NCI-H1930 (cell line): Measurements from ENCODE around the gene ST6GALNAC1.

Experiments used
- DNase-seq, 2 experiments: peaks; one replicate each; lab custom pipeline; 2025; lab: John Stamatoyannopoulos, UW

Gene ST6GALNAC1, protein sequence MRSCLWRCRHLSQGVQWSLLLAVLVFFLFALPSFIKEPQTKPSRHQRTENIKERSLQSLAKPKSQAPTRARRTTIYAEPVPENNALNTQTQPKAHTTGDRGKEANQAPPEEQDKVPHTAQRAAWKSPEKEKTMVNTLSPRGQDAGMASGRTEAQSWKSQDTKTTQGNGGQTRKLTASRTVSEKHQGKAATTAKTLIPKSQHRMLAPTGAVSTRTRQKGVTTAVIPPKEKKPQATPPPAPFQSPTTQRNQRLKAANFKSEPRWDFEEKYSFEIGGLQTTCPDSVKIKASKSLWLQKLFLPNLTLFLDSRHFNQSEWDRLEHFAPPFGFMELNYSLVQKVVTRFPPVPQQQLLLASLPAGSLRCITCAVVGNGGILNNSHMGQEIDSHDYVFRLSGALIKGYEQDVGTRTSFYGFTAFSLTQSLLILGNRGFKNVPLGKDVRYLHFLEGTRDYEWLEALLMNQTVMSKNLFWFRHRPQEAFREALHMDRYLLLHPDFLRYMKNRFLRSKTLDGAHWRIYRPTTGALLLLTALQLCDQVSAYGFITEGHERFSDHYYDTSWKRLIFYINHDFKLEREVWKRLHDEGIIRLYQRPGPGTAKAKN

GRCh38 chr17:76643553-76644148, at the start of gene ST6GALNAC1:
ST6GALNAC1 (minus strand) TSS chr17:76643757; CDS start chr17:76643638, 119 bp downstream.
- DNase-seq: no peak

DNA sequence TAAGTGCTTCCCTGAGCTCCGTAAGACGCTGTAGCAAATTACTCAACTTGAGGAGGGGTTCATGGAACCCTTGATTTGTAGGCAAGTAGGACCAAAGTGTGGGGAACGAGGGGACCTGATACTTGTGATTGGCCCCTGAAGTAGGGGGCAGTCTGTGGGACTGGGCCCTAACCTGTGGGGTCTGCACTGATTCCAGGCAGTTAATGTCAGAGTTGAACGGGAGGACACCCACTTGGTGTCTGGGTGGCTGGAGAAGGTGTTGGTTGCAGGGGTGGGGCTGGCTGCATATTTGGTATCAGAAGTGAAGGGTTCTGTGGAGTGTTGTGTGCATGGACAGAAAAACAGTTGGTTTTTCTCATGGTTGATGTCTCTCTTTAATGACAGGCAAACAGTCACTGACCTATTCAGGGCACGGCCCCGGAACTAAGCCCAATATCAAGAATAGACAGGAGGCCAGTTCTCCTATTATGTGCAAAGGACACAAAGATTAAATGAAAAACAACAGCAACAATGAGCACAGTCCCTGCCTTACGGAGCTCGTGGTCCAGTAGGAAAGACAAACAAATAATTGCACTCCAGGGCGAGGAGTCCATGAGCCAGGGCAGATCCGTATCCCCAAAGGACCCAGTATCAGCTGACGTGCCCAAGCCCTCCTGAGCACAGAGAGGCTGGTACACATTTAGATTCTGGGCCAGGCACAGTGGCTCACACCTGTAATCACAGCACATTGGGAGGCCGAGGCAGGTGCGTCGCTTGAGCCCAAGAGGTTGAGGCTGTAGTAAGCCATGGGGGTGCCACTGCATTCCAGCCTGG, 48.0 kb upstream of the ST6GALNAC1 start:
- no peak for DNase-seq

- DNase-seq: no peak
Observed at GRCh38 chr17:76690596-76691280, 47.2 kb upstream of the ST6GALNAC1 start.

DNA sequence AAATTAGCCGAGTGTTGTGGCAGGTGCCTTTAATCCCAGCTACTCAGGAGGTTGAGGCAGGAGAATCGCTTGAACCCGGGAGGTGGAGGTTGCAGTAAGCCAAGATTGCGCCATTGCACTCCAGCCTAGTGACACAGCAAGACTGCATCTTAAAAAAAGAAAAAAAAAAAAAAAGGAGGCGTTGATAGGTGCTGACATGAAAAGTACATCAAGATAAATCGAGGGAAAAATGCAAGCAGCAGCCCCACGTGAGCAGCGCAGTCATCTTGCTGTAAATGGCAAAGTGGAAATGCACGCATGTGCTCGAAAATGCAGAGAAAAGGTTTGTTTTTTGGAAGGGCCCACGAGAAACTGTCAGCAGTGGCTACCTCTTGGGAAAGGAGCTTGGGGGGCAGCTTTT, 46.3 kb upstream of the ST6GALNAC1 start:
- DNase-seq: no peak

DNA sequence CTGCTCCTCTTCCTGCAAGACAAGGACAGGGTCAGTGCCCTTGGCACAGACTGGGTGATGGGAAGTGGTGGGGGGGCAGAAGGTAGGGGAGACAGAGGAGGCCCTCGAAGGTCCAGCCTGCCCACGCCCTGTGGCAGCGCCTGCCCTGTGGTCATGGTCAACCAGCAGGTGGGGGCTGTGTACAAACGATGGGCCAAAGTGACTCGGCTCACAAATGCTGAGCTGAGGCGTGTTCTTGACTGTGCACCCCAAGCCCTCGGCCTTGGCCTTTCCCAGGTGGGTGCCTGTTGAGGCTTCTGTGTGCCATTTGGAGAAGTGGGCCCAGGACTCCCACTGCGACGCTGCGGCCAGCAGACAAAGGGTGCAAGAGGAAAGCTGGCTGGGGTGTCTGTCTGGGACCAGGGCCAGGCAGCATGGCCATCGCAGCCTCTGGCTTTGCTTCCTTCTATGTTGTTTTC, 44.6 kb upstream of the ST6GALNAC1 start:
- DNase-seq: no peak

DNA sequence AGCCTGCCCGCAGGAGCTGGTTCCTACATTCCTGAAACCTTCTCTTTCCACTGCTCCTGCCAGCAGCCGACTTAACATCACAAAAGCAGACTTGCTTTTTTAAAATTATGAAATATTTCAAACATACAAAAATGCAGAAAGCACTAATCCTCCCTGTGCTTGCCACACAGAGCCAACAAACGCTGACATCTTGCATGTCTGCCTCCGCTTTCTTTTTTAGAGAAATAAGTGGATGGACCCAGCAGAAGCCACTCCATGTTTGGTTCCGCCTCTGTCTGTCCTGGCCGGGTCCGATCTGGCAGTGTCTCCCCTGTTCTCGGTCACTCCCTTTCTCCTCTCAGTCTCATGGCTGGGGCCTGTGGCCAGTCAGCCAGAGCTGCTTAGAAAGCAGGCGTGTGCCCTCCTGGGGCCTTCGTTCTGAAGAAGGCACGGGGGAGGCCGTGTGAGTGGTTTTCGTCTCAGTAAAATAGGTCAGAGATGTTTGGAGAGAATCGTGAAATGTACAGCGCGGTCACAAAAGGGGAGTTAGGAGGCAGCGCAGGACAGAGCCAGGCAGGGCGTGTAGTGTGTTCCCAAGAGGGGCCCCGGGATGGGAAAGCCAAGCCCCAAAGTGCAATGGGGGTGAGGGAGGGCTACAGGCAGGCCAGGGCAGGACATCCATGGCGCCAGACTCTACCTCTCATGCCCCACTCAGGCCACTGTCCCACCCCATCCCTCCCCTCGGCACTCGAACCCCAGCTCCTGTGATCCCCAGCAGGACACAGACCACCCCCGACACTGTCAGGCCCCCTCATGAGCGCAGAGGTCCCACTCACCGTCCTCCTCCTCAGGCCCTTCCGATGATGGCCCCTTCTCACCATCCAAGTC, 44.0 kb upstream of the ST6GALNAC1 start:
- no peak for DNase-seq

GRCh38 chr17:76686538-76687297, 43.2 kb upstream of the ST6GALNAC1 start:
- DNase-seq: no peak

DNA sequence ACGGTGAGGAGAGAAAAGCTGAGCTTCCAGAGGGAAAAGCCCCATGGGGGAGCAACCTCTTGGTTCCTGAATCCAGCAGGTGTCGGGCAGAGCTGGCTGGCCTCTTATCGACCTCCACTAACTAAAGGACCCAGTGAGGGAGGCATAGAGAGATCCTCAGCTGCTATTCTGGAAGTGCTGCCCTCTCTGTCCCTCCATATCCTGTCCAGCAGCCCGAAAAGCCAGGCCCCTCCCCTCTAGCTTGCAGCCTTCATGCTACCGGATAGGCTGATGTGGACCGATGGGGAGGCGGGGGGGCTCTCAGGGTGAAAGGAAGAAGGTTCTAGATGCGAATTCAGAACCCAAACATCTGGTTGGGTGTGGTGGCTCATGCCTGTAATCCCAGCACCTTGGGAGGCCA, 42.3 kb upstream of the ST6GALNAC1 start:
- DNase-seq: no peak

GRCh38 chr17:76685366-76685765, 41.8 kb upstream of the ST6GALNAC1 start:
- no peak for DNase-seq

DNA sequence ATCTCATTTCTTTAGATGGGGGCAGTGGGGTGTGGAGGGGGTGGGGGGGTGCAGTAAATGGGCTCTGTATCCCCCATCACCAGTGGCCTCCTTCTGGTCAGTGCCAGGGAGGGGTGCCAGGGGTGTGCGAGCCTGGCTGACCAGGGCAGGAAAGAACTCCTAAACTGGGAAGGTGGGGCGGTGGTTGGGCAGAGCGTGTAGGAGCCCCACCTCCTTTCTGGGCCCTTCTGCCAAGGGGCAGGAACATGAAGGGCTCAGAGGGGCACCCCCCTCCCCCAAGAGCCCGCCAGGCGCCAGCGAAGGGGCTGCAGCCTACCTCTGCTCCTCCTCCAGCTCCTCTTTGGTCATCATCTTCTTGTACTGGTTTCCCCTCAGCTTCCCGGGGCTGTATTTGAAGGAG, 41.2 kb upstream of the ST6GALNAC1 start:
- no peak for DNase-seq

GRCh38 chr17:76683921-76684745, 40.6 kb upstream of the ST6GALNAC1 start:
- no peak for DNase-seq

DNA sequence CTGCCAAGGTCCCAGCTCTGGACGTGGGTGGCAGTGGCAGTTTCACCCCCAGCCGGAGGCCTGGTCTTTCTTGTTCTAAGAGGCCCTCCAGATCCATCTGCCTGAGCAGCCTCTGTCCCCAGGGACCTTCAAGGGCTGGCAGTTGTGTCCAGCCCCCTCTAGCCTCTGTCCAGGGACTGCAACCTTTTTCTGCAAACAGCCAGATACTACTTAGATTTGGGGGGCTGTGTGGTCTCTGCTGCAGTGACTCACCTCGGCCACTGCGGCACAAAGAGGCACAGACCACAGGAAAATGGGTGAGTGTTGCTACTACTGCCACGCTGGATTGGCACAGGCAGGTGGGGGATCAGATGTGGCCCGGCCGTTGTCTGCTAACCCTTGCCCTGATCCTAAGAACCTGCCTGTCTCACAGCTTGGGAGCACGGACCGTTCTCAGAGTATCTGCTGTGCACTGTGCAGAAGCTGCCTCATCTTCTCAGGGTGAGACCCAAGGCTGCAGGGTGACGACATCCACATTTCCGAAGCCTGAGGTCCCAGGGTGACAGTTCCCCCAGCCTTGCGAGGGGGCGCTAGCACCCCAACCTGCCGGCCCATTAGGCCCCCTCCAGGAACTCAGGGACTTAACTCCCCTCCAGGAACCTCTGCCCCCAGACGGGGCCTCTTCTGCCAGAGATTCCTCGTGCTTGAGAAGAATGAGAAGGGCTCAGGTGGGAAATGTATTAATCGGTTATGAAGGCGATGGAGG, 39.6 kb upstream of the ST6GALNAC1 start:
- DNase-seq: no peak

- DNase-seq: no peak
Observed at GRCh38 chr17:76682296-76682695, 38.7 kb upstream of the ST6GALNAC1 start.

DNA sequence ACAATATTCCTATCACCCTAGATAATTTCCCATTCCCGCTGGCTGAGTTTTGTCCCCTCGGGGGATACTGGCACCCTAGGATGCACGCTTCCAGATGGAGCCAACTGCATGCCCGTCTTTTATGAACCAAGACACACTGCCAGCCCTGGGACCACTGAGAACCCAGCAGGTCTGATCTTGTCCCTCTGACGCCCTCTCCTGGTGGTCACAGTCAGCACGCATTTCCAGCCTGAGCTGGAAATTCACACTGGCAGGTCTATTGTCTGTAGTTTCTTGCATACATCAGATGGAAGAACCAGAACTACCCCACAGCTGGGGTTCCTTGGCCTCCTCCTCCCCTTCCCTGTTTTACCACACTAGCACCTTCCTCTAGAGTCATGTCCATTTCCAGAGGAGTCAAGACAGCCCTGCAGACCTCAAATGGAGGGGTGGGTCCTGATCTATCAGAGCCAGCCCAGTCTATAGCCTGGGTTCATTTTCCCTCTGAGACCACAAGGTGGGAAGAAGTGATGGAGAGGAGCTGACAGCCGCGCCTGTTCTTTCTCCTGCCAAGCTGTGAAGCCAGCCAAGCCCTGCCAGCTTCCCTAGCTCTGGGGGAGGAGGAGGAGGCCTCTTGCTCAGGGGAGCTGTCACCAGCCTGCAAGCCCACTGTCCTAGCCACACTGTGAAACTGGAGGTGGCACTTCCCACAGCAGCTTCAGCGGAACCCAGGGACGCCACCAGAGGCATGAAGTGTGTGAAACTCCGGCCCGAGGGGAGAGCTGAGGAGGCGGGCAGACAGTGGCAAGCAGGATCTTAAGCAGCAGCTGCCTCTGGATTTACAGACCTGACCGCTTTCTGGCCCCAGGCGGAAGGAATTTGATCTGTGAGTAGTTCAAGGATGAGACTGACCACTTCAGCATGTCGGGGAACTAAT, 37.9 kb upstream of the ST6GALNAC1 start:
- peak; percentile 17 to 56 for DNase-seq

DNA sequence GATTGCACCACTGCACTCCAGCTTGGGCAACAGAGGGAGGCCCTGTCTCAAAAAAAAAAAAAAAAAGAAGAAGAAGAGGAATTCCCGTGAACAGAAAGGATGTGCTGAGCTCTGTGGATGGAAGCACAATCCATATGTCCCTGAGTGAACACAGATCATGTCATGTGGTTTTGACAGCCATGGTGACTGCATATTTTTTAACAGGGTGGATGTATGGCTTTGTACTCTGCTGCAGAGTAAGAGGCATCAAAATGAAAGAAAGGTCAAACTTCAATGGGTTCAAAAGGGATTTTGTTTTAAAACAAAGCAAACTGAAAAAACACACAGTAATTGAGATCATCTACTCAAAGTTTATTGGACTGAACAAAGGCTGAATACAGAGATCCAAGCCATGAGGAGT, 35.7 kb upstream of the ST6GALNAC1 start:
- DNase-seq: no peak

- no peak for DNase-seq
Observed at GRCh38 chr17:76678330-76678729, 34.8 kb upstream of the ST6GALNAC1 start.

GRCh38 chr17:76677406-76677805, 33.8 kb upstream of the ST6GALNAC1 start:
- no peak for DNase-seq
